AG04450 (cell line): ENCODE measurements around the gene FHDC1. TPM values are rescaled to one million over a fixed set of nuclear protein-coding genes. Genes with fewer than 3 reads are reported as not detected.

Experiments
- CTCF ChIA-PET: fragments of 300-600, 350-600 bp; formaldehyde crosslinking; extraction: SDS; loops from one replicate; lab custom pipeline; 2022; ENCODE audit warnings: antibody characterized with exemption, inconsistent platforms; lab: Charles Lee
- POLR2A ChIA-PET: fragments of 350-600 bp; formaldehyde crosslinking; extraction: SDS; loops from one replicate; lab custom pipeline; 2021; ENCODE audit warnings: antibody characterized with exemption, inconsistent platforms; lab: Yijun Ruan, JAX
- DNase-seq: peaks from one replicate; pipeline ENCODE4 v3.0.0-alpha.2; 2011; ENCODE audit warnings: low read depth, low spot score
- H3K27ac ChIP-seq: one replicate; pipeline ENCODE4 v1.5.1; 2012; ENCODE audit warnings: low read depth, low read length, control low read depth
- H3K27me3 ChIP-seq: one replicate; pipeline ENCODE4 v1.6.0; 2012; ENCODE audit warnings: low read length; ENCODE audit not compliant: control insufficient read depth, insufficient read depth
- H3K4me3 ChIP-seq: 2 replicates; pipeline ENCODE4 v1.5.1; 2011; ENCODE audit warnings: mild to moderate bottlenecking, low read depth, low read length, control low read depth
- H3K9me3 ChIP-seq: 2 replicates; pipeline ENCODE4 v1.5.1; 2012; ENCODE audit warnings: low read length; ENCODE audit not compliant: control insufficient read depth, insufficient read depth
- polyA plus RNA-seq: library from polyadenylated mRNA; depleted of rRNA; stranded (reverse); fragments of >200 nt; gene quantifications from 2 replicates; pipeline ENCODE4 v1.2.3, GENCODE V29; 2011
- TF ChIP-seq, protein P1 (sequence below): IDR thresholded peaks from 2 replicates; pipeline ENCODE4 v1.5.1; 2011; ENCODE audit warnings: low read depth, low read length, control low read depth, inconsistent platforms

Gene FHDC1
- polyA plus RNA-seq, 1 experiment: 0.10 TPM

- no peak overlapping the region for H3K27ac ChIP-seq
- ChIA-PET CTCF (no interaction called here), POLR2A (no interaction called here)
- H3K27me3 ChIP-seq: peaks cover 14% of the 10 kb centered on the region
- TF ChIP-seq, protein P1, sequence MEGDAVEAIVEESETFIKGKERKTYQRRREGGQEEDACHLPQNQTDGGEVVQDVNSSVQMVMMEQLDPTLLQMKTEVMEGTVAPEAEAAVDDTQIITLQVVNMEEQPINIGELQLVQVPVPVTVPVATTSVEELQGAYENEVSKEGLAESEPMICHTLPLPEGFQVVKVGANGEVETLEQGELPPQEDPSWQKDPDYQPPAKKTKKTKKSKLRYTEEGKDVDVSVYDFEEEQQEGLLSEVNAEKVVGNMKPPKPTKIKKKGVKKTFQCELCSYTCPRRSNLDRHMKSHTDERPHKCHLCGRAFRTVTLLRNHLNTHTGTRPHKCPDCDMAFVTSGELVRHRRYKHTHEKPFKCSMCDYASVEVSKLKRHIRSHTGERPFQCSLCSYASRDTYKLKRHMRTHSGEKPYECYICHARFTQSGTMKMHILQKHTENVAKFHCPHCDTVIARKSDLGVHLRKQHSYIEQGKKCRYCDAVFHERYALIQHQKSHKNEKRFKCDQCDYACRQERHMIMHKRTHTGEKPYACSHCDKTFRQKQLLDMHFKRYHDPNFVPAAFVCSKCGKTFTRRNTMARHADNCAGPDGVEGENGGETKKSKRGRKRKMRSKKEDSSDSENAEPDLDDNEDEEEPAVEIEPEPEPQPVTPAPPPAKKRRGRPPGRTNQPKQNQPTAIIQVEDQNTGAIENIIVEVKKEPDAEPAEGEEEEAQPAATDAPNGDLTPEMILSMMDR: no peak
- no peak for DNase-seq
- H3K9me3 ChIP-seq: no peaks in the 10 kb centered on the region
- H3K4me3 ChIP-seq: no peak overlapping the region
Measured at GRCh38 chr4:152996672-152997071, 60.5 kb downstream of the FHDC1 start.

DNA sequence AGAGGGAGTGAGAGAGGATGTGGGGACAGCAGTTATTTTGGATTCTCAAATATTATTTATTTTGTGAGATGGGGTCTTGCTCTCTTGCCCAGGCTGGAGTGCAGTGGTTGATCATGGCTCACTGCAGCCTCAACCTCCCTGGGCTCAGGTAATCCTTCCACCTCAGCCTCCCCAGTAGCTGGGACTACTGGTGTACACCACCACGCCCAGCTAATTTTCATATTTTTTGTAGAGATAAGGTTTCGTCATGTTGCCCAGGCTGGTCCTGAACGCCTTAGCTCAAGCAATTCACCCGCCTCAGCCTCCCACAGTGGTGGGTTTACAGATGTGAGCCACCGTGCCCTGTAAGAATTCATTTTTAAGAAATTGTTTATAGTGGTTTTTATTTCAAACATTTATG lies 61.2 kb downstream of the FHDC1 start:
- Histone ChIP-seq H3K9me3 (no peaks in the 10 kb centered on the region), H3K27ac (no peak overlapping the region), H3K27me3 (peaks cover 14% of the 10 kb centered on the region), H3K4me3 (no peak overlapping the region)
- TF ChIP-seq, protein P1: no peak
- ChIA-PET CTCF (interaction anchor here (1.0 kb wide), 1 partner anchor 88 kb away, joined by 3 read pairs; no protein-coding TSS in a partner anchor), POLR2A (no interaction called here)
- no peak for DNase-seq

DNA sequence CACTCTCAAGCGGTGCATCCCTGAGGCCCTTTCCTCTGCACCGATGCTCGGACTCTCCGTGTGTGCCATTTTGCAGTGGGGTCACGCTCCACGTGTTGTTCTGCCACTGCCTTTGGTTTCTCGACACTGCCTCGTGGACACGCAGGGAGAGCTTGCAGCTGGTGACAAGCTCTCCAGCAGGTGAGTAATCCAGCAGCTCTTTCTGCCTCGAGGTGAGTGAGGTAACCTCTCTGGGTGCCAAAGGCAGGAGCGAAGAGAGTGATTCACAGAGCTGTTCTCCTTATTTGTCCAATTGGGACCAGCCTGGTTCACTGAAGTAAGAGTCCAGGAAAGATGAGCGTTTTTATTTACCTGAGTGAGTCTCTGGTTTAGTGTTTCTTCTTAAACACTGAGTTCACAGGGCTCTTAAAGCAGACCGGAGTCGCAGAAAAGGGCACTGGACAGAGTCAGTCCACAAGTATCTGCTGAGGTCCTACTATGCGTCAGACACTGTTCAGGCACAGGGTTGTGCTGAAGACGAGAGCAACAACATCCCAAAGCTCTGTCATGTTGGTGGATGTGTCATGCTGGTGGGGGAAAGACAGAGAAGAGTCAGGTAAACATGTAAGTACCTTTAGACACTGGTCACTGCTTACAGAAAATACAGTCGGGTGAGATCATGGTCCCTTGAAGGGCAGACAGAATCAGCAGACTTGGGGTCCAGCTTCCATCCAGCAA lies 61.8 kb downstream of the FHDC1 start:
- H3K27me3 ChIP-seq: peaks cover 14% of the 10 kb centered on the region

GRCh38 chr4:152998861-152999260 lies 62.7 kb downstream of the FHDC1 start:
- H3K27ac ChIP-seq: no peak overlapping the region
- no peaks in the 10 kb centered on the region for H3K9me3 ChIP-seq
- H3K27me3 ChIP-seq: peaks cover 12% of the 10 kb centered on the region
- DNase-seq: no peak
- TF ChIP-seq, protein P1: no peak
- no peak overlapping the region for H3K4me3 ChIP-seq
- ChIA-PET CTCF (no interaction called here), POLR2A (no interaction called here)

More for the DNA sequence above, 61.8 kb downstream of the FHDC1 start:
- ChIA-PET POLR2A (no interaction called here), CTCF (interaction anchor here (1.0 kb wide), 1 partner anchor 88 kb away, joined by 3 read pairs; no protein-coding TSS in a partner anchor)
- TF ChIP-seq, protein P1: no peak
- H3K4me3 ChIP-seq: no peak overlapping the region
- H3K27ac ChIP-seq: no peak overlapping the region
- no peaks in the 10 kb centered on the region for H3K9me3 ChIP-seq
- no peak for DNase-seq

DNA sequence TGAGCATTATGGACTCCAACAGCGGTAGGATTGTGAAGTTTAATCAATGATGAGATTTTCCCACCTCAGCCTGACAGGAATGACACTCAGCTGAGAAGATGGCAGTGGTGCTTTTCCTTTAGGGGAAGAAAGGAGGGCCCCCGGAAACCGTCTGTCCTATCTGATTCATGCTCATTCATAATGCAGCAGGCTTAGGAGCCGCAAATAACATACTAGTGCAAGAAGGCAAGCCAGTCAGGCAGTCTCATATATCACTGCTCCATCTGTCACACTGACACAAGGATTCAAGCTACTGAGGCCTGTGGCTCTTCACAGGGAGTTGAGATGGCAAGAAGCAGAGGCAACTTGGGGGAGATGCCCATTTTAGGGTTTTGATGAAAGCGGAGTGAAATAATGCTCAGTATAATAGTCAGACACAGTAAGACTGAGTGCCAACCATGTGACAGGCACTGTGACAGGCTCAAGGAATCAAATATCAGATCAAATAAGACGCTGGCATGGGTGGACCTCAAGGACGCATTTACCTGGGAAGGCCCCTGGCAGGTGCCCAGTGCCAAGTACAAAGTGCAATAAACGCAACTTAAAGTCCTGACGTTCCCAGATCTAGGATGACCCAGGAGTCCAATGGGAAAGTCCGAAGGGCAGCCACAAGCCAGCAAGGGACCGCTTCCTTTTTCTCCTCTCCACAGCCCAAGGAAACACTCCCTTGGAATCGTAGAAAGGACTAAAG lies 63.4 kb downstream of the FHDC1 start:
- no peak for DNase-seq
- Histone ChIP-seq H3K27ac (no peak overlapping the region), H3K9me3 (no peaks in the 10 kb centered on the region), H3K4me3 (no peak overlapping the region), H3K27me3 (peaks cover 12% of the 10 kb centered on the region)
- POLR2A ChIA-PET: no interaction called here
- CTCF ChIA-PET: no interaction called here
- TF ChIP-seq, protein P1: no peak
